Right atrium auricular region (tissue), 2 donors: Measurements from ENCODE around the gene NES. TPM values are rescaled to one million over a fixed set of nuclear protein-coding genes. Genes with fewer than 3 reads are reported as not detected.
A peak's percentile ranks its signal among the peaks of the same experiment; 100 is the strongest.

Experiments
- DNase-seq: peaks from one replicate; pipeline ENCODE4 v3.0.0-alpha.2; 2019; ENCODE audit warnings: low spot score
- H3K27ac ChIP-seq, 2 donors: fragments of 200-600 bp; sonication (generic); 1 replicate in 1 of 2; 2 replicates in 1 of 2; pipeline ENCODE4 v1.5.1; 2016 to 2019
- H3K27me3 ChIP-seq, 2 donors: fragments of 200-600 bp; sonication (generic); one replicate each; pipeline versions ENCODE4 v1.5.1 to v1.6.0; 2017 to 2019
- H3K36me3 ChIP-seq: fragments of 200-600 bp; sonication (generic); one replicate; pipeline ENCODE4 v1.5.1; 2016
- H3K4me1 ChIP-seq, 2 donors: fragments of 200-600 bp; sonication (generic); one replicate each; pipeline versions ENCODE4 v1.5.1 to v1.6.0; 2017 to 2019
- H3K4me3 ChIP-seq, 2 donors: fragments of 200-600 bp; sonication (generic); 1 replicate in 1 of 2; 2 replicates in 1 of 2; pipeline ENCODE4 v1.5.1; 2017 to 2019; ENCODE audit warnings: mild to moderate bottlenecking in 1 of 2, moderate library complexity in 1 of 2
- H3K9me3 ChIP-seq, 2 donors: fragments of 200-600 bp; sonication (generic); one replicate each; pipeline ENCODE4 v1.5.1; 2019
- total RNA-seq, 2 donors: library from RNA; depleted of rRNA; stranded (reverse); fragments of >200 nt; gene quantifications; one replicate each; pipeline ENCODE4 v1.1.0, GENCODE V29; 2016
- TF ChIP-seq, protein P1 (sequence below), 2 donors: fragments of 200-600 bp; sonication (generic); IDR thresholded peaks; one replicate each; pipeline ENCODE4 v1.5.1; 2019; ENCODE audit warnings: antibody characterized with exemption in 2 of 2

Gene NES
- total RNA-seq, 2 donors from 2014 or later = 134 to 173 TPM

DNA sequence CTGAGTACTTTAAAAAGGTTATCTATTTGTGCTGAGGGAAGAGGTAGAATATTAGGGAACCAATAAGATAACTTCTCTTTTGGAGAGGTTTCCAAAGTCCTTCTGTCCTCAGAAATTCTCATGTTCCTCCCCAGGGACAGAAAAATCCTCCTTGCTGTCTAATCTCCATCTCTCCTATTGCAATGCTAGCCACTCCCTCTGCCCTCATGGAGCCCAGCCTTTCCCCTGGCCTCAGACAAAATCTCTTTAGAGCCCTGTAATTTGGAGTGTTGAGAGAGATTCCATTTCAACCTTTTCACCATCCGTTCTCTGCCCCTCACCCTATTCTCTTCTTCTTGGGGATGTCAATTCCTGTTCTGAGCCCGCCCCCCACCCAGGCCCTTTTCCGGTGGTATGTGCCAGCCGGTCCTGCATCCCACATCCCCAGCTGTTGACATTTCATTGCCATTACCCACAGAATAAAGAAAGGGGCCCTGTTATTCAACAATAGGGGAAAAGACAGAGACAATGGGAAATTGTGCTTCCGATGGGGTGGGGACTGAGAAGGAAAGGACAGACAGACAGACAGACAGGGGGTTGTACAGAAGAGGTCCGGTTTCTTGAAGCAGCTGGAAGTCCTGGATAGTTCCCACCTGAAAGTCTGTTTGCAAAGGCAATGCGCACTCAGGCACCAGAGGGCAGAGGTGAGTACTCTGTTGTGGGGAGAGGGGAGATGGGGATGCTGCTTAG, 58.2 kb downstream of the NES start, which contains the start of gene HAPLN2:
Gene HAPLN2 (plus strand): TSS at position 563 of the 729 bp plus-strand sequence. CDS start 4,076 bp downstream, outside the sequence.
- DNase-seq = no peak
- TF ChIP-seq, protein P1, sequence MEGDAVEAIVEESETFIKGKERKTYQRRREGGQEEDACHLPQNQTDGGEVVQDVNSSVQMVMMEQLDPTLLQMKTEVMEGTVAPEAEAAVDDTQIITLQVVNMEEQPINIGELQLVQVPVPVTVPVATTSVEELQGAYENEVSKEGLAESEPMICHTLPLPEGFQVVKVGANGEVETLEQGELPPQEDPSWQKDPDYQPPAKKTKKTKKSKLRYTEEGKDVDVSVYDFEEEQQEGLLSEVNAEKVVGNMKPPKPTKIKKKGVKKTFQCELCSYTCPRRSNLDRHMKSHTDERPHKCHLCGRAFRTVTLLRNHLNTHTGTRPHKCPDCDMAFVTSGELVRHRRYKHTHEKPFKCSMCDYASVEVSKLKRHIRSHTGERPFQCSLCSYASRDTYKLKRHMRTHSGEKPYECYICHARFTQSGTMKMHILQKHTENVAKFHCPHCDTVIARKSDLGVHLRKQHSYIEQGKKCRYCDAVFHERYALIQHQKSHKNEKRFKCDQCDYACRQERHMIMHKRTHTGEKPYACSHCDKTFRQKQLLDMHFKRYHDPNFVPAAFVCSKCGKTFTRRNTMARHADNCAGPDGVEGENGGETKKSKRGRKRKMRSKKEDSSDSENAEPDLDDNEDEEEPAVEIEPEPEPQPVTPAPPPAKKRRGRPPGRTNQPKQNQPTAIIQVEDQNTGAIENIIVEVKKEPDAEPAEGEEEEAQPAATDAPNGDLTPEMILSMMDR (IDR thresholded peaks at IDR 0.05) = peak in 1 of 2 donors; percentile 37
- no peak within 1 kb of the TSS for H3K4me3 ChIP-seq
- no peak within 1 kb of the TSS for H3K27ac ChIP-seq
- H3K36me3 ChIP-seq = no peaks in the 10 kb centered on the region
- peaks cover 4 to 5% of the 10 kb centered on the region in 2 donors for H3K27me3 ChIP-seq
- H3K9me3 ChIP-seq = no peaks in the 10 kb centered on the region
- H3K4me1 ChIP-seq = peaks cover 0 to 32% of the 10 kb centered on the region in 2 donors

Other genes starting within 250 kb of the NES start
- gene MEF2D, start 176.6 kb downstream of the NES start, total RNA-seq = 100 to 1,000 TPM in 1 of 2 donors, 10 to 100 TPM in 1; 80.1 to 104 TPM
- 1 to 10 TPM in 1 of 2 donors, not detected in 1; 1.0 TPM for gene IQGAP3, start 104.8 kb downstream of the NES start, total RNA-seq
- gene TTC24, start 97.7 kb downstream of the NES start, total RNA-seq = not detected
- gene NAXE, start 85.6 kb downstream of the NES start, total RNA-seq = 10 to 100 TPM; 85.3 to 96.3 TPM
- gene GPATCH4, start 75.9 kb downstream of the NES start, total RNA-seq = 10 to 100 TPM; 12.7 to 14.3 TPM
- gene HAPLN2, start 58.0 kb downstream of the NES start, total RNA-seq = 1 to 10 TPM; 1.2 to 1.8 TPM
- not detected for gene BCAN, start 35.3 kb downstream of the NES start, total RNA-seq
- 1 to 10 TPM in 1 of 2 donors, under 1 TPM in 1; 0.67 to 2.5 TPM for gene CRABP2, start 28.2 kb upstream of the NES start, total RNA-seq
- gene METTL25B, start 51.1 kb upstream of the NES start, total RNA-seq = 10 to 100 TPM in 1 of 2 donors, 1 to 10 TPM in 1; 7.4 to 15.6 TPM
- 10 to 100 TPM; 13.6 to 18.0 TPM for gene ISG20L2, start 51.4 kb upstream of the NES start, total RNA-seq
- gene MRPL24, start 63.7 kb upstream of the NES start, total RNA-seq = 10 to 100 TPM; 45.8 to 50.5 TPM
- 100 to 1,000 TPM; 110 to 137 TPM for gene HDGF, start 74.3 kb upstream of the NES start, total RNA-seq
- gene PRCC, start 90.1 kb upstream of the NES start, total RNA-seq = 10 to 100 TPM; 29.8 to 34.3 TPM
- under 1 TPM; 0.30 to 0.98 TPM for gene SH2D2A, start 139.4 kb upstream of the NES start, total RNA-seq
- gene INSRR, start 181.7 kb upstream of the NES start, total RNA-seq = not detected
- 1 to 10 TPM in 1 of 2 donors, under 1 TPM in 1; 0.43 to 1.7 TPM for gene NTRK1, start 183.5 kb upstream of the NES start, total RNA-seq
- gene PEAR1, start 216.3 kb upstream of the NES start, total RNA-seq = 10 to 100 TPM in 1 of 2 donors, 1 to 10 TPM in 1; 7.9 to 12.5 TPM
- not detected for gene LRRC71, start 243.2 kb upstream of the NES start, total RNA-seq